NCI-H510A treated with DMSO at 0.1 percent for 48 hours (cell line): ENCODE results near the gene IFFO2.

ENCODE experiments used
- DNase-seq: peaks from one replicate; lab custom pipeline; 2025; lab: John Stamatoyannopoulos, UW

The IFFO2 gene

GRCh38 chr1:18956193-18957135 lies at the start of gene IFFO2:
IFFO2 (minus strand) TSS chr1:18956676; CDS start chr1:18956332, 344 bp downstream.
- DNase-seq = peak; percentile 18

- no peak for DNase-seq
Observed at GRCh38 chr1:19006000-19006399, 49.5 kb upstream of the IFFO2 start.

GRCh38 chr1:19003371-19004290 lies 47.2 kb upstream of the IFFO2 start:
- DNase-seq = no peak

- DNase-seq = no peak
Observed at GRCh38 chr1:19000065-19000464, 43.6 kb upstream of the IFFO2 start.

- DNase-seq = no peak
Observed at GRCh38 chr1:18999359-18999758, 42.9 kb upstream of the IFFO2 start.

- no peak for DNase-seq
Observed at GRCh38 chr1:18998016-18998724, 41.7 kb upstream of the IFFO2 start.

GRCh38 chr1:18997508-18997907 lies 41.0 kb upstream of the IFFO2 start:
- DNase-seq = no peak

- no peak for DNase-seq
Observed at GRCh38 chr1:18996548-18997177, 40.2 kb upstream of the IFFO2 start.

GRCh38 chr1:18994381-18994780 lies 37.9 kb upstream of the IFFO2 start:
- DNase-seq = no peak

GRCh38 chr1:18992646-18993045 lies 36.2 kb upstream of the IFFO2 start:
- no peak for DNase-seq

- no peak for DNase-seq
Observed at GRCh38 chr1:18991585-18991984, 35.1 kb upstream of the IFFO2 start.

- DNase-seq = no peak
Observed at GRCh38 chr1:18989896-18990295, 33.4 kb upstream of the IFFO2 start.

- no peak for DNase-seq
Observed at GRCh38 chr1:18989176-18989799, 32.8 kb upstream of the IFFO2 start.

GRCh38 chr1:18981242-18981641 lies 24.8 kb upstream of the IFFO2 start:
- no peak for DNase-seq

- no peak for DNase-seq
Observed at GRCh38 chr1:18978706-18979105, 22.2 kb upstream of the IFFO2 start.

GRCh38 chr1:18977428-18977827 lies 21.0 kb upstream of the IFFO2 start:
- DNase-seq = no peak

GRCh38 chr1:18976096-18976495 lies 19.6 kb upstream of the IFFO2 start:
- no peak for DNase-seq

- no peak for DNase-seq
Observed at GRCh38 chr1:18974606-18975005, 18.1 kb upstream of the IFFO2 start.

- no peak for DNase-seq
Observed at GRCh38 chr1:18974005-18974404, 17.5 kb upstream of the IFFO2 start.

GRCh38 chr1:18973446-18973955 lies 17.0 kb upstream of the IFFO2 start:
- no peak for DNase-seq

GRCh38 chr1:18972991-18973390 lies 16.5 kb upstream of the IFFO2 start:
- DNase-seq = no peak
